H9 (cell line): ENCODE data around the gene RBM33. TPM values are rescaled to one million over a fixed set of nuclear protein-coding genes. Genes with fewer than 3 reads are reported as not detected.

Source experiments
- DNase-seq: peaks from one replicate; pipeline ENCODE4 v3.0.0-alpha.2; 2017
- H2AFZ ChIP-seq: one replicate; pipeline ENCODE4 v1.6.1; 2013; ENCODE audit warnings: mild to moderate bottlenecking, low read length, control low read depth, moderate library complexity
- H2AK5ac ChIP-seq: 2 replicates; pipeline ENCODE4 v1.6.1; 2013; ENCODE audit warnings: low read length, control low read depth, mixed read lengths; ENCODE audit not compliant: insufficient read length
- H2BK120ac ChIP-seq: one replicate; pipeline ENCODE4 v1.6.1; 2013; ENCODE audit warnings: low read depth, mild to moderate bottlenecking, low read length, control low read depth, inconsistent platforms; ENCODE audit not compliant: poor library complexity, severe bottlenecking
- H2BK12ac ChIP-seq: 2 replicates; pipeline ENCODE4 v1.6.1; 2013; ENCODE audit warnings: low read length, control low read depth, mixed read lengths, low read depth; ENCODE audit not compliant: insufficient read length
- H2BK15ac ChIP-seq: 2 replicates; pipeline ENCODE4 v1.6.1; 2013; ENCODE audit warnings: low read depth, low read length, control low read depth
- H2BK20ac ChIP-seq: one replicate; pipeline ENCODE4 v1.6.1; 2013; ENCODE audit warnings: low read depth, mild to moderate bottlenecking, low read length, control low read depth, inconsistent platforms; ENCODE audit not compliant: poor library complexity, severe bottlenecking
- H2BK5ac ChIP-seq: 2 replicates; pipeline ENCODE4 v1.6.1; 2013; ENCODE audit warnings: low read length, control low read depth, mixed read lengths; ENCODE audit not compliant: insufficient read length
- H3K14ac ChIP-seq: 2 replicates; pipeline ENCODE4 v1.6.1; 2013; ENCODE audit warnings: low read length, control low read depth; ENCODE audit not compliant: insufficient read depth
- H3K18ac ChIP-seq: 2 replicates; pipeline ENCODE4 v1.6.1; 2013; ENCODE audit warnings: low read depth, mild to moderate bottlenecking, mixed read lengths, low read length, control low read depth; ENCODE audit not compliant: insufficient read length
- H3K23ac ChIP-seq: 2 replicates; pipeline ENCODE4 v1.6.1; 2013; ENCODE audit warnings: low read length, control low read depth, mixed read lengths, low read depth; ENCODE audit not compliant: insufficient read length
- H3K23me2 ChIP-seq: 2 replicates; pipeline ENCODE4 v1.6.1; 2013; ENCODE audit warnings: low read depth, mild to moderate bottlenecking, mixed read lengths, low read length, control low read depth; ENCODE audit not compliant: insufficient read length, poor library complexity, severe bottlenecking
- H3K27ac ChIP-seq: 2 replicates; pipeline ENCODE4 v1.5.1; 2013; ENCODE audit warnings: low read length, control low read depth, mixed read lengths, low read depth; ENCODE audit not compliant: insufficient read length
- H3K27me3 ChIP-seq: 2 replicates; pipeline ENCODE4 v1.6.1; 2013; ENCODE audit warnings: low read length, control low read depth, inconsistent platforms; ENCODE audit not compliant: insufficient read depth
- H3K4ac ChIP-seq: 2 replicates; pipeline ENCODE4 v1.6.1; 2013; ENCODE audit warnings: low read depth, mild to moderate bottlenecking, control low read depth, inconsistent platforms, low read length, moderate library complexity
- H3K4me1 ChIP-seq: 2 replicates; pipeline ENCODE4 v1.6.1; 2013; ENCODE audit warnings: low read length, control low read depth, inconsistent platforms; ENCODE audit not compliant: insufficient read depth
- H3K4me2 ChIP-seq: 2 replicates; pipeline ENCODE4 v1.6.1; 2013; ENCODE audit warnings: low read length, control low read depth, mixed read lengths; ENCODE audit not compliant: insufficient read length, insufficient read depth
- H3K56ac ChIP-seq: 2 replicates; pipeline ENCODE4 v1.6.1; 2013; ENCODE audit warnings: low read depth, mild to moderate bottlenecking, mixed read lengths, low read length, control low read depth; ENCODE audit not compliant: insufficient read length
- H3K79me1 ChIP-seq: 2 replicates; pipeline ENCODE4 v1.6.1; 2013; ENCODE audit warnings: low read depth, mild to moderate bottlenecking, moderate library complexity, low read length, control low read depth, inconsistent platforms; ENCODE audit not compliant: insufficient read depth, poor library complexity, severe bottlenecking
- H3K79me2 ChIP-seq: 2 replicates; pipeline ENCODE4 v1.6.1; 2013; ENCODE audit warnings: low read length, control low read depth, inconsistent platforms; ENCODE audit not compliant: insufficient read depth
- H3K9ac ChIP-seq: 2 replicates; pipeline ENCODE4 v1.6.1; 2013; ENCODE audit warnings: low read length, control low read depth, mixed read lengths; ENCODE audit not compliant: insufficient read length; ENCODE audit errors: extremely low read depth
- H3K9me3 ChIP-seq: one replicate; pipeline ENCODE4 v1.6.1; 2013; ENCODE audit warnings: low read depth, low read length, inconsistent platforms; ENCODE audit not compliant: control insufficient read depth
- H3T11ph ChIP-seq: one replicate; pipeline ENCODE4 v1.6.1; 2013; ENCODE audit warnings: mild to moderate bottlenecking, low read length, control low read depth, inconsistent platforms
- H4K20me1 ChIP-seq: one replicate; pipeline ENCODE4 v1.6.1; 2013; ENCODE audit not compliant: control insufficient read depth, insufficient read length, insufficient read depth
- H4K5ac ChIP-seq: 2 replicates; pipeline ENCODE4 v1.6.1; 2013; ENCODE audit warnings: low read depth, mild to moderate bottlenecking, mixed read lengths, low read length, control low read depth; ENCODE audit not compliant: insufficient read length
- H4K8ac ChIP-seq: replicated peaks from 2 replicates; pipeline ENCODE4 v1.6.1; 2013; ENCODE audit warnings: low read length, control low read depth, mixed read lengths, low read depth; ENCODE audit not compliant: insufficient read length
- H4K91ac ChIP-seq: 2 replicates; pipeline ENCODE4 v1.6.1; 2013; ENCODE audit warnings: low read depth, mild to moderate bottlenecking, moderate library complexity, mixed read lengths, low read length, control low read depth; ENCODE audit not compliant: insufficient read length
- H3K27ac Mint-ChIP-seq, 3 experiments: 2 replicates in 2 of 3; 3 replicates in 1 of 3; pipeline ENCODE4 v1.8.0; 2020 to 2021; ENCODE audit warnings: mixed read lengths in 3 of 3, mild to moderate bottlenecking in 1 of 3, moderate library complexity in 1 of 3
- H3K27me3 Mint-ChIP-seq: 2 replicates; pipeline ENCODE4 v1.8.0; 2021; ENCODE audit warnings: low read depth, mild to moderate bottlenecking, moderate library complexity, mixed read lengths
- H3K36me3 Mint-ChIP-seq, 3 experiments: 2 replicates in 2 of 3; 3 replicates in 1 of 3; pipeline ENCODE4 v1.8.0; 2020 to 2021; ENCODE audit warnings: low read depth in 3 of 3, mixed read lengths in 3 of 3; ENCODE audit not compliant: insufficient read depth in 1 of 3
- H3K4me1 Mint-ChIP-seq, 2 experiments: 2 replicates each; pipeline ENCODE4 v1.8.0; 2020; ENCODE audit warnings: mixed read lengths in 2 of 2
- H3K4me3 Mint-ChIP-seq, 2 experiments: 2 replicates in 1 of 2; 3 replicates in 1 of 2; pipeline ENCODE4 v1.8.0; 2020 to 2021; ENCODE audit warnings: mild to moderate bottlenecking in 2 of 2, mixed read lengths in 2 of 2, moderate library complexity in 1 of 2
- H3K9me3 Mint-ChIP-seq, 2 experiments: 2 replicates in 1 of 2; 3 replicates in 1 of 2; pipeline ENCODE4 v1.8.0; 2020; ENCODE audit warnings: mild to moderate bottlenecking in 2 of 2, mixed read lengths in 2 of 2, moderate library complexity in 1 of 2
- CTCF ChIP-seq: fragments of 200-600 bp; sonication (generic); conservative IDR thresholded peaks from 3 replicates; pipeline ENCODE4 v1.8.0; 2021; ENCODE audit warnings: antibody characterized with exemption, mild to moderate bottlenecking
- WGBS: extraction: QIAGEN DNeasy Blood & Tissue Kit; methylation state at CpG from one replicate; pipeline ENCODE4 v1.1.7; 2013; ENCODE audit warnings: missing lambda C conversion rate, low lambda C conversion rate, mixed read lengths; ENCODE audit not compliant: insufficient read length; ENCODE audit errors: extremely low coverage; 5-methylcytosine and 5-hydroxymethylcytosine counted together
- total RNA-seq: library from RNA; stranded (reverse); gene quantifications from 2 replicates; pipeline ENCODE4 v1.2.1, GENCODE V29; 2021

RBM33 gene
- total RNA-seq, 1 experiment from 2014 or later, result 71.3 TPM

- H3K4me2 ChIP-seq, result no peak overlapping the region
- no peak overlapping the region for H2BK12ac ChIP-seq
- peaks cover 13 to 50% of the 10 kb centered on the region in 2 experiments for H3K4me1 Mint-ChIP-seq
- no peak overlapping the region for H2AK5ac ChIP-seq
- no peak overlapping the region for H3K23ac ChIP-seq
- no CpG with 5 or more reads among the region's 8 CpGs for WGBS
- H3K27ac ChIP-seq, result no peak overlapping the region
- H3K14ac ChIP-seq, result no peak overlapping the region
- no peak overlapping the region for H2BK20ac ChIP-seq
- H2BK15ac ChIP-seq, result no peak overlapping the region
- no peaks in the 10 kb centered on the region for H3K9me3 ChIP-seq
- H3T11ph ChIP-seq, result no peak overlapping the region
- H3K23me2 ChIP-seq, result peaks cover 10% of the 10 kb centered on the region
- H3K18ac ChIP-seq, result no peak overlapping the region
- H3K56ac ChIP-seq, result no peak overlapping the region
- H4K8ac ChIP-seq, result no peak overlapping the region
- no peaks in the 10 kb centered on the region for H3K4me1 ChIP-seq
- no peak overlapping the region for H3K4me3 Mint-ChIP-seq
- H3K79me2 ChIP-seq, result no peaks in the 10 kb centered on the region
- no peaks in the 10 kb centered on the region for H3K79me1 ChIP-seq
- no peak for DNase-seq
- H3K36me3 Mint-ChIP-seq, result no peaks in the 10 kb centered on the region; a peak in 2 of 7 replicates
- H2BK5ac ChIP-seq, result no peak overlapping the region
- H3K27me3 Mint-ChIP-seq, result peaks cover 85% of the 10 kb centered on the region
- H2AFZ ChIP-seq, result no peak overlapping the region
- H3K27ac Mint-ChIP-seq, result no peak overlapping the region
- H2BK120ac ChIP-seq, result no peak overlapping the region
- H4K5ac ChIP-seq, result no peak overlapping the region
- H4K91ac ChIP-seq, result no peak overlapping the region
- TF ChIP-seq CTCF, result no peak
- peaks cover 67% of the 10 kb centered on the region for H3K27me3 ChIP-seq
- no peak overlapping the region for H3K9ac ChIP-seq
- H3K9me3 Mint-ChIP-seq, result peaks cover 0 to 3% of the 10 kb centered on the region in 2 experiments; a peak in 3 of 5 replicates
- H4K20me1 ChIP-seq, result no peaks in the 10 kb centered on the region
- no peak overlapping the region for H3K4ac ChIP-seq
These were observed 168.7 kb downstream of the RBM33 start for GRCh38 chr7:155813125-155813524.
